Activated CD4-positive, alpha-beta T cell treated with anti-CD3 and anti-CD28 coated beads, Interleukin-2, amount 10 ng/mL, durations not matched to agents 7 days and 5 days (primary cell): ENCODE measurements around the gene CDK1. TPM values are rescaled to one million over a fixed set of nuclear protein-coding genes. Genes with fewer than 3 reads are reported as not detected.

ENCODE experiments used
- CTCF ChIA-PET: fragments of 350-600 bp; sonication (Branson Sonifier 250); formaldehyde crosslinking; loops from one replicate; lab custom pipeline; 2021; ENCODE audit warnings: antibody characterized with exemption; lab: Charles Lee
- POLR2A ChIA-PET: fragments of 350-600 bp; sonication (Branson Sonifier 250); formaldehyde crosslinking; loops from one replicate; lab custom pipeline; 2021; ENCODE audit warnings: antibody characterized with exemption; lab: Charles Lee
- DNase-seq: peaks from one replicate; pipeline ENCODE4 v3.0.0-alpha.2; 2020
- H3K27ac Mint-ChIP-seq: one replicate; pipeline ENCODE4 v1.8.0; 2021; ENCODE audit warnings: mild to moderate bottlenecking, moderate library complexity, mixed read lengths
- H3K27me3 Mint-ChIP-seq: one replicate; pipeline ENCODE4 v1.8.0; 2021; ENCODE audit warnings: mixed read lengths
- H3K36me3 Mint-ChIP-seq: one replicate; pipeline ENCODE4 v1.8.0; 2021; ENCODE audit warnings: low read depth, mixed read lengths
- H3K4me1 Mint-ChIP-seq: one replicate; pipeline ENCODE4 v1.8.0; 2021; ENCODE audit warnings: mixed read lengths
- H3K4me3 Mint-ChIP-seq: one replicate; pipeline ENCODE4 v1.8.0; 2021; ENCODE audit warnings: mild to moderate bottlenecking, moderate library complexity, mixed read lengths
- H3K9me3 Mint-ChIP-seq: one replicate; pipeline ENCODE4 v1.8.0; 2021; ENCODE audit warnings: mixed read lengths
- total RNA-seq, 2 experiments: library from RNA; stranded (reverse); gene quantifications; one replicate each; pipeline ENCODE4 v1.2.3, GENCODE V29; 2021

The CDK1 gene
- 100 to 1,000 TPM; 127 to 132 TPM for total RNA-seq

DNA sequence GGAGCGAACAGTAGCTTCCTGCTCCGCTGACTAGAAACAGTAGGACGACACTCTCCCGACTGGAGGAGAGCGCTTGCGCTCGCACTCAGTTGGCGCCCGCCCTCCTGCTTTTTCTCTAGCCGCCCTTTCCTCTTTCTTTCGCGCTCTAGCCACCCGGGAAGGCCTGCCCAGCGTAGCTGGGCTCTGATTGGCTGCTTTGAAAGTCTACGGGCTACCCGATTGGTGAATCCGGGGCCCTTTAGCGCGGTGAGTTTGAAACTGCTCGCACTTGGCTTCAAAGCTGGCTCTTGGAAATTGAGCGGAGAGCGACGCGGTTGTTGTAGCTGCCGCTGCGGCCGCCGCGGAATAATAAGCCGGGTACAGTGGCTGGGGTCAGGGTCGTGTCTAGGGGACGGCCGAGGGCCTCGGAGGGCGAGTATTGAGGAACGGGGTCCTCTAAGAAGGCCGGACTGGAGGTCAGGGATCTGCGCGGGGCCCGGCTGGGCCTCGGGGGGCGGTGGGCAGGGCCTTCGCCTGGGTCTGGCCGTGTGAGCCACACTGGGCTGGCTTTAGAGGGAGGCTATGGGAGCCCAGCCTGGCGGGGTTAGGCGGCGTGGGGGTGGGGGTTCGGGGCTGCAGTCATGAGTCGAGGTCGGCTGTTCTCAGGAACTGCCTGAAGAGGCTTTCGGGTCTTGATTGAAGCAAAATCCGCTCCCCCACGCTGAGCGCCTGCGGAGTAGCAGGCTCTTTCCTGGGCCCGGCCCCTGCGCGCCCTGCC lies at the start of gene CDK1:
CDK1 (plus strand) TSS at position 265 of the 757 bp plus-strand sequence. CDS start 1,688 bp downstream, outside the sequence.
- CTCF ChIA-PET, result interaction anchor here (0.9 to 1.1 kb wide), 4 partner anchors 10 to 49 kb away, joined by 4 to 6 read pairs (median 4); no protein-coding TSS in a partner anchor
- Mint-ChIP-seq H3K4me1 (peaks cover 39% of the 10 kb centered on the region), H3K4me3 (peak within 1 kb of the TSS; percentile 100), H3K27me3 (no peaks in the 10 kb centered on the region), H3K27ac (peak within 1 kb of the TSS; percentile 100), H3K9me3 (no peaks in the 10 kb centered on the region), H3K36me3 (peaks cover 35% of the 10 kb centered on the region)
- DNase-seq, result peak; percentile 98
- POLR2A ChIA-PET, result interaction anchor here (0.6 to 0.8 kb wide), 7 partner anchors 14 to 542 kb away, joined by 3 to 4 read pairs (median 3); no protein-coding TSS in a partner anchor

DNA sequence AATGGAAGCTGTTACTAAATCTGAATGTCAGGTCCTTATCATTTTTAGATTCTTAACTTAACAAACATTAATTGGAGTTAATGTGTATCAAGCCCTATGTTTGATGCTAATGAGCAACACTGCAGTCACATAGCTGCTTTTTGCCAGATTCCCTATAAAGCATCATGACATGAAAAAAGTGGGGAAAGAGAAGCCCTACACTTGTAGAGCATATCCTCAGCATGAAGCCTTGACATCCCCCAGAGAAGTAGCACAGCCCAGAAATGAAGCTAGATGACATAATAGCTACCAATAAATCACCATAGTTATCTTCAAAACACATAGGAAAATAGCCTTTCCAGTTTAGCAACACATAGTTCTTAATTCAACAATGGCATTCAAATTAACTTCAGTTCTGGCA lies 49.2 kb upstream of the CDK1 start:
- peak overlapping the region; percentile 69 for H3K4me3 Mint-ChIP-seq
- CTCF ChIA-PET, result interaction anchor here (0.6 to 1.1 kb wide), 3 partner anchors 11 to 49 kb away, joined by 3 to 4 read pairs (median 4); partner anchors contain the start of gene CDK1
- DNase-seq, result no peak
- peaks cover 75% of the 10 kb centered on the region for H3K4me1 Mint-ChIP-seq
- POLR2A ChIA-PET, result no interaction called here
- H3K9me3 Mint-ChIP-seq, result peaks cover 9% of the 10 kb centered on the region
- H3K27ac Mint-ChIP-seq, result peak overlapping the region; percentile 83
- peaks cover 42% of the 10 kb centered on the region for H3K36me3 Mint-ChIP-seq
- H3K27me3 Mint-ChIP-seq, result no peaks in the 10 kb centered on the region

DNA sequence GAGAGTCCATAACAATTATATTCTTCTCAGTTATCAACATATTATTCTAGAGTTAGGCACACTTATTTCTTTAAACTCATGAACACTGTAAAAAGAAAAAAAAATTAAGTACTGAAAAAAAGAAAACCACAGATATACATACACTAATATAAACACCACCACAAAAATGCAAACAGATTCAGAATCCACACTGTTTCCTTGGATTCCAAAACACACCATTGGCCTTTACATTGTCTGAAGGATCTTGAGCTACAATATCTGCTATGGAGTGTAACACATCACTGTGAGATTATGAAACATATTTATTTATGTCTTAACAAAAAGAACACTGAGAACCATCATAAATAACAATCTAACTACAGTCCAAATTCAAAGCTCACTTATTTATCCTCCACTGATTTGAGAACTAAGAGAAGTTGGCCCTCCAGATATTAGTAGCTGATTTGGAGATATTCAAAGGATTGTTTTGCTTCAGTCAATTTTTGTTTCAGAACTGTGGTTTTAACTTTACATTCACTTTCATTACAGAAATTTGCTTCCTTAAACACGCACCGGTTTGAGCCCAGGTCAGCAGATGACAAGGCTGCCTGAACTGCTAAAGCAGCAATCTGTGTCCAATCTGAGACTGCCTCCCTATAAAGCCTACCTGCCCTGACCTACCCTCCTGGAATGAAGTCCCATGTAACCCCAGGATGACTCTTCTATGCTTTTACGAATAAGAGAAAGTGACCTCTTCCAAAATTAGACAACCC lies 47.0 kb upstream of the CDK1 start:
- Mint-ChIP-seq H3K27ac (peak overlapping the region; percentile 92), H3K4me1 (peaks cover 60% of the 10 kb centered on the region)

DNA sequence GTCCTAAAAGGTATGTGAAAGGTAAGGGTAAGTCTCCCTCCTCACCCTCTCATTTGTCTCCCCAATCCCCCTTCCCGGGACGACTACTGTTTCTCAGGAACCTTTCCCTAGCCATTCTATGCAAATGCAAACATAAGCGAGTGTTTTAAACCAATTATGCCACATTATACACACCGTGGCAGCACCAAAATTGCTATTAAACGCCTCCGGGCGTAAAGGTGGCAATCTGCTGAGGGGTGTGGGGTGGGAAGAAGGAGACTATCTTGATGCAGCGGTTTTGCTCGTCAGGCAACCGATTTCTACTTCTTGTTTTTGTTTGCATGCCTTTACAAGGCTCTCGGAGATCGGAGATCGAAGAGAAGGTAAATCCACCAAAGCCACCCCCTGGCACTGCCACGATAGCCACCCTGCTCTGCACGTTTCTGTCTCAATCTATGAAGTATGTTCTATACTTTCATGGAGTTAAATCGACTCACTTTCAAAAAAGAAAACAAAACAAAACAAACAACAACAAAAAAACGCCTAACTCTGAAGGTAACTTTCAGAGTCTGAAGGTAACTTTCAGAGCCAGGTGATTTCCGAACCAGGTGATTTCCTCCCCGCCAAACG lies 46.0 kb upstream of the CDK1 start:
- Mint-ChIP-seq H3K9me3 (no peaks in the 10 kb centered on the region), H3K4me1 (peaks cover 50% of the 10 kb centered on the region), H3K4me3 (peak overlapping the region; percentile 96), H3K36me3 (peaks cover 22% of the 10 kb centered on the region), H3K27me3 (peaks cover 2% of the 10 kb centered on the region), H3K27ac (peak overlapping the region; percentile 92)
- peak; percentile 47 for DNase-seq
- ChIA-PET CTCF (no interaction called here), POLR2A (no interaction called here)

More for the DNA sequence above, 47.0 kb upstream of the CDK1 start:
- H3K9me3 Mint-ChIP-seq, result no peaks in the 10 kb centered on the region
- H3K4me3 Mint-ChIP-seq, result peak overlapping the region; percentile 96
- DNase-seq, result peak; percentile 60
- peaks cover 23% of the 10 kb centered on the region for H3K36me3 Mint-ChIP-seq
- H3K27me3 Mint-ChIP-seq, result peaks cover 2% of the 10 kb centered on the region
- CTCF ChIA-PET, result interaction anchor here (0.7 kb wide), 1 partner anchor 15 kb away, joined by 3 read pairs; no protein-coding TSS in a partner anchor
- POLR2A ChIA-PET, result interaction anchor here (0.7 kb wide), 1 partner anchor 82 kb away, joined by 3 read pairs; no protein-coding TSS in a partner anchor

DNA sequence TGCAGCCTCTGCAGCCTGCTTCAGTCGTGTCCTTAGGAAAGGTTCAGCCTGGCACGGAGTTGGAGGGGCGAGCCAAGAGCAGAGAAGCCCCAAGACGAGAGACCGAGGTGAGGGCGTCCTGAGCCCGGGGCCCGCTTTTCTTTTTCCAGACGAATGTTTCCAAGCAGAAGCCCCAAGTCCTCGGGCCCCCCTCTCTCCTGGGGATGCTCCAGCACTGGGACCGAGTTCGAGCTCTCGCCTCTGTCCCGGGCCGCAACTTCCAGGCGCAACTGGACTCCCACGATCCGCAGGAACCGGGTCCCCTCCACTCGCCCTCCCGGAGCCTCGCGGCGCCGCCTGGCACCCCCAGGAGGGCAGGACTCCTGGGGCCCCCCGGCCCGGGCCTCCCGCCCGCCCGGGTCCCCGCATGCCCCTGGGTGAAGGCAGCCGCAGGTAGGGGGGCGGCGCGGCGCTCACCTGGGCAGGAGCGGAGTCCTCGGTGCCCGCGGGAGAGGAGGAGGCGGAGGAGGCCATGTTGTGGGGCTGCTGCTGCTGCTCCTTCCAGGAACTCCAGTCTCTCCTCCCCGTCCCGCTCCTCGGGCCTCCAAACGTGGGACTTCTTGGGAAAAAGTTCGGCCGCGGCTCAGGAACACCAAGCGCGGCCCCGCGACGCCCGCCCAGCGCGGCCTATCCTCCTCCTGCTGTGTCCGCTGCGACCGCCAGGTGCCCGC lies 45.3 kb upstream of the CDK1 start:
- Mint-ChIP-seq H3K4me3 (peak overlapping the region; percentile 96), H3K36me3 (peaks cover 18% of the 10 kb centered on the region), H3K9me3 (no peaks in the 10 kb centered on the region), H3K4me1 (peaks cover 43% of the 10 kb centered on the region), H3K27me3 (peaks cover 2% of the 10 kb centered on the region), H3K27ac (peak overlapping the region; percentile 92)
- DNase-seq, result peak; percentile 43
- POLR2A ChIA-PET, result no interaction called here
- CTCF ChIA-PET, result interaction anchor here (1.9 kb wide), 1 partner anchor 45 kb away, joined by 4 read pairs; the partner anchor contains the start of gene CDK1

DNA sequence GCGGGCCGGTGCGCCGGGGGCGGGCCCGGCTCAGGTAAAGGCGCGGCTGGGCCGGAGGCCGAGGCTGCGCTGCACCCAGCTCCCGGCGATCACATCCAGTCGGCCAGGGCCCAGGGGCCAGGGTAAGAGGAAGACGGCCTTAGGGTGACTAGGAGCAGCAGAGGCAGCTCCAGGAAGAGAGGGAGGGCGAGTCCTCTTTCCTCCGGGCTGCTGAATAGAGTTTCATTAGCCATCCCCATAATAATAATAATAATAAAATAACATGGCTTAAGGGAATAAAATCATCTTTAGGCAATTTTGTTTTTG lies 44.8 kb upstream of the CDK1 start:
- Mint-ChIP-seq H3K4me3 (peak overlapping the region; percentile 96), H3K27ac (no peak overlapping the region), H3K36me3 (peaks cover 18% of the 10 kb centered on the region), H3K27me3 (peaks cover 2% of the 10 kb centered on the region), H3K4me1 (peaks cover 40% of the 10 kb centered on the region), H3K9me3 (no peaks in the 10 kb centered on the region)
- POLR2A ChIA-PET, result no interaction called here
- CTCF ChIA-PET, result interaction anchor here (1.9 kb wide), 1 partner anchor 45 kb away, joined by 4 read pairs; the partner anchor contains the start of gene CDK1
- DNase-seq, result no peak

DNA sequence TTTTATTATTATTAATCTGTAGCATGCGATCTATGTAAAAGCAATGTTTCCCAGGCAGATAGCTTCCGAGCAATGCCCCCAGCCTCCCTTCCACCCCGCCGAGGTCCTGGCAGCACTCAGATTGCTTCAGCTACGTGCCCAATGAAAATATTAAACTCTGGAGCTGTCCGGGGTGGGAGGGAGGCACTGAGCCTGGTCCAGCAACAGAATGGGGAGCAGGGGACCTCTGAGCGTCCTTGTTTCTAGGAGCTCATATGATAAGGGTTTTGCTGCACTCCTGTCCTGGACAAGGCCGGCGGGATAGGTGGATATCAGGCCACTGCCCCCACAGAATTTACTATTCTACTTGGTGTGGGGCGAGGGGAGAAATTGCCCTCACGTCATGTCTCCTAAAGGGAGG lies 44.5 kb upstream of the CDK1 start:
- peak overlapping the region; percentile 96 for H3K4me3 Mint-ChIP-seq
- peaks cover 37% of the 10 kb centered on the region for H3K4me1 Mint-ChIP-seq
- H3K27ac Mint-ChIP-seq, result peak overlapping the region; percentile 70
- no peaks in the 10 kb centered on the region for H3K9me3 Mint-ChIP-seq
- H3K27me3 Mint-ChIP-seq, result peaks cover 2% of the 10 kb centered on the region
- ChIA-PET POLR2A (no interaction called here), CTCF (interaction anchor here (1.9 kb wide), 1 partner anchor 44 kb away, joined by 4 read pairs; the partner anchor contains the start of gene CDK1)
- peaks cover 15% of the 10 kb centered on the region for H3K36me3 Mint-ChIP-seq
- DNase-seq, result no peak

DNA sequence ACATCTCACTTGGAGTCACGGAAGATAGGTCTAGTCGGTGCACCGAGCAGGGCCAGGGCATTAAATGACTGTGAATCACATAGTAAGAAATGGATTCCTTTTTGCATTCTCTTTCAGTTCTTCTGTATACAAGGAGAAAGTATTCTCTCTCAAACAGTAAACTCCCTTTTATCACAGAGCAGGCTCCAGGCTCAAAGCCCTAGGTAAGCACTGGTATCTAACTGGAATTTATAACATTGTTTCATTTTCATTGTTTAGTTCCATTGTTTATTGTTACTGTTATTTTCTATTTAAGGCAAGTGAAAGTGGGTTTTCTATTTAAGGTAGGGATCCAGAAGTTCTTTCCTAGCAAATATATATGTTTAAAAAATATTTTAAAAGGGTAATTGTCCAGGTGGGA lies 44.1 kb upstream of the CDK1 start:
- POLR2A ChIA-PET, result no interaction called here
- Mint-ChIP-seq H3K4me1 (peaks cover 33% of the 10 kb centered on the region), H3K9me3 (no peaks in the 10 kb centered on the region), H3K27me3 (peaks cover 2% of the 10 kb centered on the region), H3K27ac (no peak overlapping the region), H3K4me3 (peak overlapping the region; percentile 96), H3K36me3 (peaks cover 11% of the 10 kb centered on the region)
- CTCF ChIA-PET, result interaction anchor here (1.5 to 1.9 kb wide), 2 partner anchors 10 to 44 kb away, joined by 3 to 4 read pairs; partner anchors contain the start of gene CDK1
- DNase-seq, result no peak

DNA sequence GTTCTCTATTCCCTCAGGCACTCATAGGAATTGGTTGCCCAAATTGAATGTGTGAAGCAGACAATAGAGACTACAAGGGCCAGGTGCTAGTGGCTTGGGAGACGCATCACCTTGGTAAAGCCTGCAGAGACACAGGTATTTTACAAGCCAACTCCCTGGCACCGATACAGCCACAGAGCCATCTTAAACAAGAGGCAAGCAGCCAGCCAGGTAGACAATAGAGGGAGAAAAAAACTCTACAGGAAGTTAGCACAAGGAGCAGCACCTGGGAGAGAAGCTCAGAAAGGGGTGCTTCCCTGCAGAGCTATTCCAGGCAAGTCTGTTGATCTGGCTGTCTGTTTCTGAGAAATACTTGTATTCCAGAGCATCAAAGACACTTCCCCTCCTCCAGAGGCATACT lies 43.0 kb upstream of the CDK1 start:
- ChIA-PET POLR2A (no interaction called here), CTCF (interaction anchor here (1.5 kb wide), 1 partner anchor 9 kb away, joined by 3 read pairs; no protein-coding TSS in a partner anchor)
- peaks cover 24% of the 10 kb centered on the region for H3K4me1 Mint-ChIP-seq
- H3K27me3 Mint-ChIP-seq, result peaks cover 2% of the 10 kb centered on the region
- no peak overlapping the region for H3K27ac Mint-ChIP-seq
- H3K4me3 Mint-ChIP-seq, result no peak overlapping the region
- peaks cover 5% of the 10 kb centered on the region for H3K36me3 Mint-ChIP-seq
- no peaks in the 10 kb centered on the region for H3K9me3 Mint-ChIP-seq
- no peak for DNase-seq

DNA sequence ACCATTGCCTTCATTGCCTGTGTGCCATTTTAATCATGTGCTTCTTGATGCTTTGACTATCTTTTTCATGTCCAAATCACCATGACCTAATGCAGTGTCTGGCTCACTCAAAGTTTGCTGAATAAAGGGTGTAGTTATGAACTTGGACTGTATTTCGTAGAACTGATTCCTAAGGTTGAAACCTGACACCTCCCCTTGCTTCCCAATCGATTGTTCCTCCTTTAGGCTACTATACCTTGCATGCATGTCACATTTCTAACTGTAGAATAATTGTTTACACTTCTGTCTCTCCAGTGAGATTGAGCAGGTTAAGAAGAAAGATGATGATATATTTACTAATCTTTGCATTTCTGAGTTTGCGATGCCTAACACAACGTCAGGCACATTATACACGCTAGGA lies 41.0 kb upstream of the CDK1 start:
- H3K27me3 Mint-ChIP-seq, result peaks cover 2% of the 10 kb centered on the region
- H3K9me3 Mint-ChIP-seq, result no peaks in the 10 kb centered on the region
- no peak overlapping the region for H3K27ac Mint-ChIP-seq
- peaks cover 8% of the 10 kb centered on the region for H3K4me1 Mint-ChIP-seq
- H3K4me3 Mint-ChIP-seq, result no peak overlapping the region
- peaks cover 3% of the 10 kb centered on the region for H3K36me3 Mint-ChIP-seq
- ChIA-PET POLR2A (no interaction called here), CTCF (no interaction called here)
- DNase-seq, result no peak

DNA sequence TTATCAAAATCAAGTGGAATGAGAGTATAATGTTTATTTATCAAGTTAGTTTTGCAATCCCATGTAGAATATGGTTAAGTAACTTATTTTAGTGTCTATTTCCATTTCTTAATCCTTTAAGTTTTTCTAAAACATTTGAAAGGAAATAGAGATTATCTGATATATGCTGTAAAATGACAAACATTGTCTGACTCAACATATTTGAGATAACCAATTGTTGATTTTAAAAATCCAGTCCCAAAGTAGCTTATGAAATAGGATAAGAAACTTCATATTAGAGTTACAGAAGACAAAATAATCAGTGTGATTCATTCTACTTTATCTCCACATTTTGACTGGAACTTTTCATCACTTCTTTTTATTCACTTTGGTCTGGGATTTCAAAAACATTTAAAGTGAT lies 38.7 kb upstream of the CDK1 start:
- H3K36me3 Mint-ChIP-seq, result no peaks in the 10 kb centered on the region
- no peaks in the 10 kb centered on the region for H3K9me3 Mint-ChIP-seq
- no peak overlapping the region for H3K4me3 Mint-ChIP-seq
- DNase-seq, result no peak
- H3K27me3 Mint-ChIP-seq, result peaks cover 2% of the 10 kb centered on the region
- ChIA-PET CTCF (no interaction called here), POLR2A (no interaction called here)
- peaks cover 8% of the 10 kb centered on the region for H3K4me1 Mint-ChIP-seq
- H3K27ac Mint-ChIP-seq, result no peak overlapping the region

DNA sequence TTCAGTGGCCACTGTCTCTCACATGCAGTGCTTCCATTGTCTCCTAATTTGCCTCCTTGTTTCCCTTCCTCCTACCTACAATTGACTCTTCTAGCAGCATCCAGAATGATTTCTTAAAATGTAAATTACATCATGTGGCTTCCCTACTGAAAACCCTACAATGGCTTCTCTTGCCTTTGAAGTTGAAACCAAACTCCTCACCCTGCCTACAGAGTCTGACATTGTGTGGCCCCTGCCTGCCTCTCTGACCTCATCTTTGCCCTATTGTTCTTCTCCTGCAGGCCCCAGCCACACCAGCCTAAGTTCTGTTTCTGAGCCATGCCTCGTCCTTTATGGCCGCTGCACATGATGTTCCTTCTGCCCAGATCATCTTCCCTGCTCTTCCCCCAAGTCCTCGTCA lies 35.8 kb upstream of the CDK1 start:
- H3K4me1 Mint-ChIP-seq, result peaks cover 6% of the 10 kb centered on the region
- DNase-seq, result no peak
- no peak overlapping the region for H3K4me3 Mint-ChIP-seq
- H3K36me3 Mint-ChIP-seq, result no peaks in the 10 kb centered on the region
- ChIA-PET CTCF (no interaction called here), POLR2A (no interaction called here)
- no peaks in the 10 kb centered on the region for H3K27me3 Mint-ChIP-seq
- H3K27ac Mint-ChIP-seq, result no peak overlapping the region
- no peaks in the 10 kb centered on the region for H3K9me3 Mint-ChIP-seq
